Thymus (tissue), 11 donors: ENCODE results near the gene ENTREP3. TPM values are rescaled to one million over a fixed set of nuclear protein-coding genes. Genes with fewer than 3 reads are reported as not detected.
"Not testable (repeated sequence)": the region's sequence is repeated elsewhere in the genome, so short reads cannot be mapped to it uniquely, and the experiment has no call there.

Experiments
- DNase-seq, 9 donors: peaks; one replicate each; pipeline ENCODE4 v3.0.0-alpha.2; 2013; ENCODE audit warnings: low spot score in 9 of 9, low read depth in 6 of 9, missing footprints in 1 of 9
- H3K27ac ChIP-seq, 2 donors: one replicate each; pipeline ENCODE4 v1.5.1; 2013; ENCODE audit warnings: control low read depth in 1 of 2, low read depth in 1 of 2, low read length in 1 of 2, mild to moderate bottlenecking in 1 of 2, moderate library complexity in 1 of 2
- H3K27me3 ChIP-seq, 2 donors: one replicate each; pipeline ENCODE4 v1.5.1; 2013; ENCODE audit warnings: low read length in 1 of 2; ENCODE audit not compliant: control insufficient read depth in 2 of 2, insufficient read depth in 1 of 2
- H3K36me3 ChIP-seq, 2 donors: one replicate each; pipeline ENCODE4 v1.5.1; 2013; ENCODE audit warnings: low read length in 1 of 2, mild to moderate bottlenecking in 1 of 2, moderate library complexity in 1 of 2; ENCODE audit not compliant: control insufficient read depth in 2 of 2, insufficient read depth in 2 of 2
- H3K4me1 ChIP-seq, 2 donors: one replicate each; pipeline ENCODE4 v1.5.1; 2013; ENCODE audit warnings: low read length in 2 of 2; ENCODE audit not compliant: control insufficient read depth in 2 of 2, insufficient read depth in 2 of 2
- H3K4me3 ChIP-seq, 2 donors: one replicate each; pipeline ENCODE4 v1.5.1; 2013; ENCODE audit warnings: low read length in 2 of 2, control low read depth in 1 of 2, mild to moderate bottlenecking in 1 of 2
- H3K9me3 ChIP-seq, 2 donors: one replicate each; pipeline ENCODE4 v1.5.1; 2013; ENCODE audit warnings: low read length in 1 of 2, mild to moderate bottlenecking in 1 of 2; ENCODE audit not compliant: control insufficient read depth in 2 of 2, insufficient read depth in 1 of 2
- WGBS: extraction: QIAGEN DNeasy Blood & Tissue Kit; methylation state at CpG from one replicate; pipeline ENCODE4 v1.1.7; 2013; 5-methylcytosine and 5-hydroxymethylcytosine counted together
- polyA plus RNA-seq: library from polyadenylated mRNA; stranded (reverse); fragments of 200-250 nt; gene quantifications from one replicate; pipeline ENCODE4 v1.2.3, GENCODE V29; 2013
- total RNA-seq: library from RNA; stranded (reverse); fragments of 120-200 nt; gene quantifications from one replicate; pipeline ENCODE4 v1.2.4, GENCODE V29; 2013
- donor health status: healthy.

The ENTREP3 gene
- total and polyA plus RNA-seq, 2 donors, result 2.1 to 12.5 TPM

- not testable (repeated sequence) for H3K4me3 ChIP-seq, H3K27ac ChIP-seq, H3K27me3 ChIP-seq, DNase-seq, H3K9me3 ChIP-seq, H3K4me1 ChIP-seq
- 92% methylated on average over 13 of the region's 13 CpGs for WGBS
- H3K36me3 ChIP-seq, result peaks cover 15 to 17% of the 10 kb centered on the region in 2 donors
Measured at GRCh38 chr1:155232001-155232978, 23.0 kb downstream of the ENTREP3 start.

DNA sequence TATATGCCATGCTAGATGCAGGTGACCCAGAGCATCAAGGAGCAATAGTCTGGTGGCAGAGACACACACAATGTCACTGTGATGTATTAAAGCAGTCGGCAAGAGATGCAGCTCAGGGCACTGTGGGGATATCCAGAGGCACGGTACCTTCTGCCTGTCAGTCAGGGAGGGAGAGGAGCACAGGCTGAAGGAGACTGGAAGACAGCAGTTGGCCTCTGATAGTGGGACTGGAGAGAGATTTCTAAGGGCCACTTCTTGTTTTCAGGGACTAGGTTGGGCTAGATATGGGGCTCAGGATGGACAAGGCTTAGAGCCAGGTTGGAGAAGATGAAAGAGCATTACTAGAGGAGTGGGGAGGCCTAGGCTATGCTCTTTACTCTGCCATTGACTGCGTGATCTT lies 24.0 kb downstream of the ENTREP3 start:
- not testable (repeated sequence) for H3K36me3 ChIP-seq, H3K27me3 ChIP-seq, H3K4me3 ChIP-seq, DNase-seq, H3K27ac ChIP-seq, H3K9me3 ChIP-seq
- 94% methylated on average over 3 of the region's 3 CpGs for WGBS
- peaks cover 2 to 14% of the 10 kb centered on the region in 2 donors for H3K4me1 ChIP-seq

- Histone ChIP-seq H3K27ac (peak overlapping the region; percentile 91 to 93), H3K9me3 (no peaks in the 10 kb centered on the region), H3K4me1 (peaks cover 8 to 24% of the 10 kb centered on the region in 2 donors), H3K4me3 (peak overlapping the region; percentile 63 to 67), H3K27me3 (no peaks in the 10 kb centered on the region), H3K36me3 (peaks cover 7 to 10% of the 10 kb centered on the region in 2 donors)
- no peak for DNase-seq
- WGBS, result 75% methylated on average over 9 of the region's 9 CpGs
Measured at GRCh38 chr1:155228096-155228427, 27.2 kb downstream of the ENTREP3 start.

DNA sequence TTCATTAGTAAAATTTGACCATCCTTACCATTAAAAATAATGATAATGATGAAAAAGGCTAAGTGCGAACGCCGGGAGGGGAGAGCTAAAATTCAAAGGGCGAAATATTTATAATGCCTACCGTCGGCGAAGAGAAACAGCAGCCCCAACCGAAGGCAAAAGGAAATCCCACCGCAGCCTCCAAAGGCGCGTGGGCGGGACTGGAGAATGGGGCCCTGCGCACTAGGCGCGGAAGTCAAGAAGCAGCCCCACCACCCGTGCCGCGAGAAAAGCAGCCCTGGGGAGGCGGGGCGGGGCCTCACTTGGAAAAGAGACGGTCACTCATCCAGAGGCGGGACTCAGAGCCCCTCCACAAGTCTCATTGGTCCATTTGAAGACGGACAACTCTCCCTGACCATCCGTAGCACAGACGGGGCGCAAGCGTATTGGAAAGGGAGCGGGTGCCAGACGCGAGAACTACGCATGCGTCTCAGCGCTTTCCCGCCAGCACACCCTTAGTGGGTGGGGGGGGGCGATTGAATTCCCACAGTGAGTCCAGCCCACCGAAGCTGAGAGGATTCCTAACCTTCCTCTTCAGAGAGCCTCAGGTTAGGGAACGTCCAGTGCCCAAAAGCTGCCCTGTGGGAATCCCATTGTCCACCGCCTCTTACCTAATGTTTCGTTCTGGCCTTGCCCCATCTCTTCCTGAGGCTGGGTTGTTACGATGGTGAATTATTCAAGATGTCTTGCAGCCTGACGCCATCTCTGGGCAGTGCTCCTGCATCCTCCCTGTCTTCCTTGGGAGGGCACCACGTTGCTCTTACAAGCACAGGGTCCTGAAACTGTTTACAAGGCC lies 27.8 kb downstream of the ENTREP3 start:
- peaks cover 8 to 24% of the 10 kb centered on the region in 2 donors for H3K4me1 ChIP-seq
- under 1% methylated on average over 42 of the region's 42 CpGs for WGBS
- H3K27ac ChIP-seq, result peak overlapping the region; percentile 91 to 93
- H3K36me3 ChIP-seq, result peaks cover 7 to 10% of the 10 kb centered on the region in 2 donors
- peak overlapping the region; percentile 63 to 67 for H3K4me3 ChIP-seq
- no peaks in the 10 kb centered on the region for H3K9me3 ChIP-seq
- H3K27me3 ChIP-seq, result no peaks in the 10 kb centered on the region
- DNase-seq, result peak; percentile 95 to 100 (median 98)

DNA sequence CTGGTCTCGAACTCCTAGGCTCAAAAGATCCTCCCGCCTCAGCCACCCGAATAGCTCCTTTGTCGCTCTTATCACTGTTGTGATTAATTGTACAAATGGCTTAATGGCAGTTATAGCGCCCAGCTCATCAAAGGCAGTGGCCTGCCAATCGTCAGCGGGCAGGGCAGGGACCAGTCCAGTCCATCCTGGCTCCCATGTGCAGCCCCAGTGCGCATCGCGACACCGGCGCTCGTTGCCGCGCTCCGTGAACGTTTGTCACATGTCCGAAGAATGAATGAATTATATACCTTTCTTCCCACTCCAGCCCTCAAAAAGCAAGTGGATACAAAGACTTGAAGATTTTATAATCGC lies 28.4 kb downstream of the ENTREP3 start:
- under 1% methylated on average over 19 of the region's 19 CpGs for WGBS
- peak in 1 of 9 donors; percentile 53 for DNase-seq
- no peaks in the 10 kb centered on the region for H3K9me3 ChIP-seq
- H3K27ac ChIP-seq, result peak overlapping the region; percentile 91 to 93
- peak overlapping the region; percentile 63 to 67 for H3K4me3 ChIP-seq
- H3K36me3 ChIP-seq, result peaks cover 7 to 10% of the 10 kb centered on the region in 2 donors
- H3K27me3 ChIP-seq, result no peaks in the 10 kb centered on the region
- peaks cover 8 to 24% of the 10 kb centered on the region in 2 donors for H3K4me1 ChIP-seq

DNA sequence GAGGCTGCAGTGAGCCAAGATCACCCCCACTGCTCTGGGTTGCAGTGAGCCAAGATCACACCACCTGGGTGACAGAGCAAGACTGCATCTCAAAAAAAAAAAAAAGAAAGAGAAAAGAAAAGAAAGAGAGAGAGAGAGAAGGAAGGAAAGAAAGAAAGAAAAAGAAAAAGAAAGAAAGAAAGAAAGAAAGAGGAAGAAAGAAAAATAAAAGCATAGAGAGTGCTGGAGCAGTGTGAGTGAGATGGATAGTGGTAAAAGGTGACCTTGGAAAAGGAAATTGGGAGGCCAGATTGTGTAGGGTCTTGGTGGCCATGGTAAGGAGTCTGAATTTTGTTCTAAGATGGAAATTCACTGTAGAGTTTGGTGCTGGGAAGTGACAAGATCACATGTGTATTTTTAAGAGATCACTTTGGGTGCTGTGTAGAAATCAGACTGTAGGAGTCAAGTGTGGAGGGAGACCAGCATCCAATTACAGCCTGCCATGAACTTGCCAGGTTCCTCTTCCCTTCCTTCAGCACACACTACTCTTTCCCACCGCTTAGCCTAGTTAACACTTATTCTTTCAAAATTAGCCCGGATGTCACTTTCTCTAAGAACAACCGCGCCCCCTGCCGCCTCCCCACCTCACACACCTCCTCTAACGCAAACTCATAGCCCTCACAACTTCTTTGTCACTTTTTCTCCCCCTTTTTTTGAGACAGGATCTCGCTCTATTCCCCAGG lies 28.9 kb downstream of the ENTREP3 start:
- WGBS, result under 1% methylated on average over 7 of the region's 7 CpGs
- peak overlapping the region; percentile 91 to 93 for H3K27ac ChIP-seq
- H3K36me3 ChIP-seq, result peaks cover 7 to 10% of the 10 kb centered on the region in 2 donors
- H3K4me3 ChIP-seq, result peak overlapping the region; percentile 63 to 67
- DNase-seq, result peak in 7 of 9 donors; percentile 74 to 97 (median 87)
- no peaks in the 10 kb centered on the region for H3K27me3 ChIP-seq
- H3K4me1 ChIP-seq, result peaks cover 8 to 24% of the 10 kb centered on the region in 2 donors
- H3K9me3 ChIP-seq, result no peaks in the 10 kb centered on the region

- Histone ChIP-seq H3K36me3 (peaks cover 7 to 10% of the 10 kb centered on the region in 2 donors), H3K4me1 (peaks cover 8 to 24% of the 10 kb centered on the region in 2 donors)
- DNase-seq, H3K27me3 ChIP-seq, H3K27ac ChIP-seq, H3K4me3 ChIP-seq, H3K9me3 ChIP-seq: not testable (repeated sequence)
- WGBS, result 98% methylated on average over 8 of the region's 8 CpGs
Measured at GRCh38 chr1:155225404-155225759, 29.9 kb downstream of the ENTREP3 start.

DNA sequence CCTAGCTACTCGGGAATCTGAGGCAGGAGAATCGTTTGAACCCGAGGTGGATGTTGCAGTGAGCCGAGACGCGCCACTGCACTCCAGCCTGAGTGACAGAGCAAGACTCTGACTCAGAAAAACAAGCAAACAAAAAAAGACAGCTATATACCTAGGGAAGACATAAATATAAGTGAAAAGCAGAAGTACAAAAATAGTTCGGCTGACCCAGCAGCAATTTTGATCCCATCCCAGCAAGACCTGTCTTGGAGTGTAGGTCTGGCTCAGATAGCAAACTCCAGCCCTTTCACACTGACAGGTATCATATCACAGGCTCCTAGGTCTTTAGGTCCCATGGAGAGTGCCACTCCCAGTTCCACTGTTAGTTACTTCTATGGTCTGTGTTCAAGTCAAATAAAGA lies 32.2 kb downstream of the ENTREP3 start:
- Histone ChIP-seq H3K4me3 (no peak overlapping the region), H3K36me3 (peaks cover 7 to 10% of the 10 kb centered on the region in 2 donors), H3K9me3 (no peaks in the 10 kb centered on the region), H3K4me1 (peaks cover 8 to 30% of the 10 kb centered on the region in 2 donors), H3K27ac (no peak overlapping the region), H3K27me3 (no peaks in the 10 kb centered on the region)
- 49% methylated on average over 7 of the region's 7 CpGs for WGBS
- DNase-seq, result no peak
